Measurements from ENCODE around the gene RNH1.

GRCh38 chr11:488062-488461 is 19.0 kb downstream of the RNH1 start:
- TF ChIP-seq CTCF (IDR thresholded peaks at IDR 0.05; ENCODE audit: poor library complexity, severe bottlenecking) (no peak), EZH2 (IDR thresholded peaks at IDR 0.05; ENCODE audit: borderline replicate concordance, insufficient read depth, low read length, poor library complexity, severe bottlenecking) (no peak), RAD21 (conservative IDR thresholded peaks at IDR 0.05) (no peak), REST (IDR thresholded peaks at IDR 0.05; ENCODE audit: borderline replicate concordance) (no peak)

All from neural cell (in vitro differentiated cells).